Measurements from ENCODE around the gene KCNMA1. TPM values are rescaled to one million over a fixed set of nuclear protein-coding genes. Genes with fewer than 3 reads are reported as not detected.

Gene KCNMA1
- polyA plus RNA-seq, 1 donor, result 19.6 TPM

- no CpG with 5 or more reads among the region's 4 CpGs for WGBS (ENCODE audit: insufficient coverage, low lambda C conversion rate)
Observed at GRCh38 chr10:77325233-77325537, 312.4 kb downstream of the KCNMA1 start.

GRCh38 chr10:77321838-77322237 is 315.8 kb downstream of the KCNMA1 start:
- DNase-seq, result no peak
- Histone ChIP-seq H3K4me1 (ENCODE audit: control insufficient read depth, insufficient read depth, low read length) (no peaks in the 10 kb centered on the region), H3K9me3 (ENCODE audit: control insufficient read depth, low read depth, low read length) (no peaks in the 10 kb centered on the region), H3K27me3 (ENCODE audit: control insufficient read depth, insufficient read depth, low read length) (no peaks in the 10 kb centered on the region), H3K4me3 (ENCODE audit: low read length) (no peak overlapping the region), H3K36me3 (ENCODE audit: control insufficient read depth, insufficient read depth, low read length) (no peaks in the 10 kb centered on the region), H3K27ac (ENCODE audit: low read length) (no peak overlapping the region)
- no CpG with 5 or more reads among the region's 3 CpGs for WGBS (ENCODE audit: insufficient coverage, low lambda C conversion rate)

More at GRCh38 chr10:77325233-77325537, 312.4 kb downstream of the KCNMA1 start:
- no peak for DNase-seq
- H3K36me3 ChIP-seq (ENCODE audit: control insufficient read depth, insufficient read depth, low read length), result no peaks in the 10 kb centered on the region
- no peak overlapping the region for H3K4me3 ChIP-seq (ENCODE audit: low read length)
- H3K27me3 ChIP-seq (ENCODE audit: control insufficient read depth, insufficient read depth, low read length), result no peaks in the 10 kb centered on the region
- no peaks in the 10 kb centered on the region for H3K4me1 ChIP-seq (ENCODE audit: control insufficient read depth, insufficient read depth, low read length)
- H3K27ac ChIP-seq (ENCODE audit: low read length), result no peak overlapping the region
- no peaks in the 10 kb centered on the region for H3K9me3 ChIP-seq (ENCODE audit: control insufficient read depth, low read depth, low read length)

- no peaks in the 10 kb centered on the region for H3K36me3 ChIP-seq (ENCODE audit: control insufficient read depth, insufficient read depth, low read length)
- peak in 1 of 2 donors; percentile 13 for DNase-seq
- H3K9me3 ChIP-seq (ENCODE audit: control insufficient read depth, low read depth, low read length), result no peaks in the 10 kb centered on the region
- H3K4me3 ChIP-seq (ENCODE audit: low read length), result no peak overlapping the region
- H3K27me3 ChIP-seq (ENCODE audit: control insufficient read depth, insufficient read depth, low read length), result no peaks in the 10 kb centered on the region
- no peak overlapping the region for H3K27ac ChIP-seq (ENCODE audit: low read length)
- H3K4me1 ChIP-seq (ENCODE audit: control insufficient read depth, insufficient read depth, low read length), result no peaks in the 10 kb centered on the region
- WGBS (ENCODE audit: insufficient coverage, low lambda C conversion rate), result no CpG with 5 or more reads among the region's 2 CpGs
Observed at GRCh38 chr10:77320971-77321471, 316.6 kb downstream of the KCNMA1 start.

- no peaks in the 10 kb centered on the region for H3K27me3 ChIP-seq (ENCODE audit: control insufficient read depth, insufficient read depth, low read length)
- H3K9me3 ChIP-seq (ENCODE audit: control insufficient read depth, low read depth, low read length), result no peaks in the 10 kb centered on the region
- WGBS (ENCODE audit: insufficient coverage, low lambda C conversion rate), result no CpG with 5 or more reads among the region's 3 CpGs
- no peaks in the 10 kb centered on the region for H3K36me3 ChIP-seq (ENCODE audit: control insufficient read depth, insufficient read depth, low read length)
- H3K4me1 ChIP-seq (ENCODE audit: control insufficient read depth, insufficient read depth, low read length), result no peaks in the 10 kb centered on the region
- no peak for DNase-seq
- no peak overlapping the region for H3K27ac ChIP-seq (ENCODE audit: low read length)
- H3K4me3 ChIP-seq (ENCODE audit: low read length), result no peak overlapping the region
Observed at GRCh38 chr10:77319557-77319956, 318.1 kb downstream of the KCNMA1 start.

- Histone ChIP-seq H3K9me3 (ENCODE audit: control insufficient read depth, low read depth, low read length) (no peaks in the 10 kb centered on the region), H3K4me3 (ENCODE audit: low read length) (no peak overlapping the region), H3K27ac (ENCODE audit: low read length) (no peak overlapping the region), H3K4me1 (ENCODE audit: control insufficient read depth, insufficient read depth, low read length) (no peaks in the 10 kb centered on the region), H3K36me3 (ENCODE audit: control insufficient read depth, insufficient read depth, low read length) (no peaks in the 10 kb centered on the region), H3K27me3 (ENCODE audit: control insufficient read depth, insufficient read depth, low read length) (no peaks in the 10 kb centered on the region)
- no CpG with 5 or more reads among the region's 3 CpGs for WGBS (ENCODE audit: insufficient coverage, low lambda C conversion rate)
- no peak for DNase-seq
Observed at GRCh38 chr10:77318739-77319138, 318.9 kb downstream of the KCNMA1 start.

- Histone ChIP-seq H3K27me3 (ENCODE audit: control insufficient read depth, insufficient read depth, low read length) (no peaks in the 10 kb centered on the region), H3K9me3 (ENCODE audit: control insufficient read depth, low read depth, low read length) (no peaks in the 10 kb centered on the region), H3K36me3 (ENCODE audit: control insufficient read depth, insufficient read depth, low read length) (no peaks in the 10 kb centered on the region), H3K4me3 (ENCODE audit: low read length) (no peak overlapping the region), H3K27ac (ENCODE audit: low read length) (no peak overlapping the region), H3K4me1 (ENCODE audit: control insufficient read depth, insufficient read depth, low read length) (no peaks in the 10 kb centered on the region)
- no CpG with 5 or more reads among the region's 5 CpGs for WGBS (ENCODE audit: insufficient coverage, low lambda C conversion rate)
- no peak for DNase-seq
Observed at GRCh38 chr10:77317221-77317620, 320.4 kb downstream of the KCNMA1 start.

GRCh38 chr10:77315496-77316129 is 322.0 kb downstream of the KCNMA1 start:
- H3K36me3 ChIP-seq (ENCODE audit: control insufficient read depth, insufficient read depth, low read length), result no peaks in the 10 kb centered on the region
- no peaks in the 10 kb centered on the region for H3K4me1 ChIP-seq (ENCODE audit: control insufficient read depth, insufficient read depth, low read length)
- DNase-seq, result no peak
- H3K4me3 ChIP-seq (ENCODE audit: low read length), result no peak overlapping the region
- WGBS (ENCODE audit: insufficient coverage, low lambda C conversion rate), result 100% methylated on average over 1 of the region's 1 CpG
- H3K9me3 ChIP-seq (ENCODE audit: control insufficient read depth, low read depth, low read length), result no peaks in the 10 kb centered on the region
- H3K27me3 ChIP-seq (ENCODE audit: control insufficient read depth, insufficient read depth, low read length), result no peaks in the 10 kb centered on the region
- no peak overlapping the region for H3K27ac ChIP-seq (ENCODE audit: low read length)

GRCh38 chr10:77313066-77313750 is 324.4 kb downstream of the KCNMA1 start:
- 70% methylated on average over 4 of the region's 13 CpGs for WGBS (ENCODE audit: insufficient coverage, low lambda C conversion rate)
- H3K36me3 ChIP-seq (ENCODE audit: control insufficient read depth, insufficient read depth, low read length), result no peaks in the 10 kb centered on the region
- H3K27me3 ChIP-seq (ENCODE audit: control insufficient read depth, insufficient read depth, low read length), result no peaks in the 10 kb centered on the region
- no peaks in the 10 kb centered on the region for H3K9me3 ChIP-seq (ENCODE audit: control insufficient read depth, low read depth, low read length)
- H3K4me1 ChIP-seq (ENCODE audit: control insufficient read depth, insufficient read depth, low read length), result no peaks in the 10 kb centered on the region
- no peak overlapping the region for H3K27ac ChIP-seq (ENCODE audit: low read length)
- no peak overlapping the region for H3K4me3 ChIP-seq (ENCODE audit: low read length)
- DNase-seq, result no peak

GRCh38 chr10:77311186-77311585 is 326.4 kb downstream of the KCNMA1 start:
- H3K27me3 ChIP-seq (ENCODE audit: control insufficient read depth, insufficient read depth, low read length), result peaks cover 2% of the 10 kb centered on the region
- no peaks in the 10 kb centered on the region for H3K36me3 ChIP-seq (ENCODE audit: control insufficient read depth, insufficient read depth, low read length)
- no peak overlapping the region for H3K27ac ChIP-seq (ENCODE audit: low read length)
- no peak overlapping the region for H3K4me3 ChIP-seq (ENCODE audit: low read length)
- H3K4me1 ChIP-seq (ENCODE audit: control insufficient read depth, insufficient read depth, low read length), result no peaks in the 10 kb centered on the region
- no CpG with 5 or more reads among the region's 2 CpGs for WGBS (ENCODE audit: insufficient coverage, low lambda C conversion rate)
- no peak for DNase-seq
- H3K9me3 ChIP-seq (ENCODE audit: control insufficient read depth, low read depth, low read length), result no peaks in the 10 kb centered on the region

GRCh38 chr10:77310288-77310840 is 327.2 kb downstream of the KCNMA1 start:
- WGBS (ENCODE audit: insufficient coverage, low lambda C conversion rate), result no CpG with 5 or more reads among the region's 6 CpGs

More at GRCh38 chr10:77310288-77310840, 327.2 kb downstream of the KCNMA1 start:
- Histone ChIP-seq H3K36me3 (ENCODE audit: control insufficient read depth, insufficient read depth, low read length) (no peaks in the 10 kb centered on the region), H3K4me3 (ENCODE audit: low read length) (no peak overlapping the region), H3K27ac (ENCODE audit: low read length) (no peak overlapping the region), H3K27me3 (ENCODE audit: control insufficient read depth, insufficient read depth, low read length) (peaks cover 2% of the 10 kb centered on the region), H3K4me1 (ENCODE audit: control insufficient read depth, insufficient read depth, low read length) (no peaks in the 10 kb centered on the region), H3K9me3 (ENCODE audit: control insufficient read depth, low read depth, low read length) (no peaks in the 10 kb centered on the region)
- DNase-seq, result no peak
